ENCODE measurements around the gene POU2AF2.
"Not testable (repeated sequence)": the region's sequence is repeated elsewhere in the genome, so short reads cannot be mapped to it uniquely, and the experiment has no call there.

POU2AF2 gene, protein sequence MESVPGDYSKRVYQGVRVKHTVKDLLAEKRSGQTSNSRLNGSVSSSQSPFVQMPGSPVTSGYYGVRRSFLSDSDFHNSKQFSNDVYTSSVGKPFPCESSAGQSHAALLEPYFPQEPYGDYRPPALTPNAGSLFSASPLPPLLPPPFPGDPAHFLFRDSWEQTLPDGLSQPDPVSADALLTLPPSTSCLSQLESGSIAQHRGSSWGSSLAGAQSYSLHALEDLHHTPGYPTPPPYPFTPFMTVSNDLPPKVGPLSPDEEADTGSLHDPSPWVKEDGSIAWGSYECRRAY

GRCh38 chr11:111245425-111245824 is at the start of gene POU2AF2:
Gene POU2AF2, plus strand, starts transcription at chr11:111245725. Its CDS starts 129 bp downstream, at chr11:111245854.
- DNase-seq (ENCODE audit: low spot score), result no peak

DNA sequence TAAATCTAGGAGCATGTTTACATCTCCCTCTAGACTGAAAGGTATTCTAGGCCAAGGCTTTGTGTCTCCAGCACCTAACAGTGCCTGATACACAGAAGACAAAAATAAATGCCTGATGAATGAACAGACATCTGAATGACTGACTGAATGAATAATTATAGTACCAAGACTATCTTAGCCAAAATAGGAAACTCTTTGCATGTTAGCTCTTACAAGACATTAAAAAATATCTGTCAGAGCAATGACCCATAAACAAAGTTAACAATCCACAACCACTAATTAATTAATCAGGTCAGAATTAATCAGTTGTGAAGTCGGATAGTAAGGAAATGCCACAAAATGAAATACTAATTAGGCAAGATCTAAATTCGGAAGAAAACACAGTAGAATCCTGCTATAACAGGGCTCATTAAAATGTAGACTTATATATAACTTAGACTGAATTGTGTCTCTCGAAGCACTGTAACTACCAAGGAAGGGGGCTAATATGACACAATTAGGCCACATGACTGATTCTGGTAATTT is 45.5 kb upstream of the POU2AF2 start:
- no peak for DNase-seq (ENCODE audit: low spot score)

DNA sequence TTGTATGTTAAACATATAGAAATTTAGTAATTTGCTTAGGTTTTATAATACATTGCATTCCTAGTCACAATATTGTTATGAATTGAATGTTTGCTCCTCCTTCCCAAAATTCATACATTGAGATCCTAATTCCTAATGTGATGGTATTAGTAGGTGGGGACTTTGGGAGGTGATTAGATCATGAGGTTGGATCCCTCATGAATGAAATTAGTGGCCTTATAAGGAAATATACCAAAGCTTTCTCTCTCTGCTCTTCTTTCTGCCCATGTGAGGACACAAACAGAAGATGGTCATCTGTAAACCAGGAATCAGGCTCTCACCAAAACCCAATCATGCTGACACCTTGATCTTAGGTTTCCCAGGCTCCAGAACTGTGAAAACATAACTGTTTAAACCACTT is 41.3 kb upstream of the POU2AF2 start:
- DNase-seq (ENCODE audit: low spot score), result no peak

GRCh38 chr11:111205632-111206385 is 39.7 kb upstream of the POU2AF2 start:
- no peak for DNase-seq (ENCODE audit: low spot score)

- no peak for DNase-seq (ENCODE audit: low spot score)
Observed at GRCh38 chr11:111206472-111206871, 39.1 kb upstream of the POU2AF2 start.

DNA sequence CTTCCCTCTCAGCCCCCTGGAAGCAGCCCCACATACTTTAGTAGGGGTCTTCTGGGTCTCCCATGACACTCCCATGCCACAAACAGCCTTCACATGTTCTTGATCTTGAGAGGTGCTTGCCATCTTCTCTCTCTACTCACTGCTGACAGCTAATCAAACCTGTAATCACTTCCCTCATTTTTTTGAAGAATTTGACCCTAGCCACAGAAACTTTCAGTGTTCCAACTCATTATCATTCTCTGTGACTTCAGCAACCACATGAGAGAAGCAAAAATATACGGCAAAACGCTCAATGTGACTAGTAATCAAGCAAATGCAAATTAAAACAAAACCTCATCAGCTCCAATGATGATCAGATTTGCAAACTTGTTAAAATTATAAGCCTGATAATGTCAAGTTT is 38.3 kb upstream of the POU2AF2 start:
- no peak for DNase-seq (ENCODE audit: low spot score)

DNA sequence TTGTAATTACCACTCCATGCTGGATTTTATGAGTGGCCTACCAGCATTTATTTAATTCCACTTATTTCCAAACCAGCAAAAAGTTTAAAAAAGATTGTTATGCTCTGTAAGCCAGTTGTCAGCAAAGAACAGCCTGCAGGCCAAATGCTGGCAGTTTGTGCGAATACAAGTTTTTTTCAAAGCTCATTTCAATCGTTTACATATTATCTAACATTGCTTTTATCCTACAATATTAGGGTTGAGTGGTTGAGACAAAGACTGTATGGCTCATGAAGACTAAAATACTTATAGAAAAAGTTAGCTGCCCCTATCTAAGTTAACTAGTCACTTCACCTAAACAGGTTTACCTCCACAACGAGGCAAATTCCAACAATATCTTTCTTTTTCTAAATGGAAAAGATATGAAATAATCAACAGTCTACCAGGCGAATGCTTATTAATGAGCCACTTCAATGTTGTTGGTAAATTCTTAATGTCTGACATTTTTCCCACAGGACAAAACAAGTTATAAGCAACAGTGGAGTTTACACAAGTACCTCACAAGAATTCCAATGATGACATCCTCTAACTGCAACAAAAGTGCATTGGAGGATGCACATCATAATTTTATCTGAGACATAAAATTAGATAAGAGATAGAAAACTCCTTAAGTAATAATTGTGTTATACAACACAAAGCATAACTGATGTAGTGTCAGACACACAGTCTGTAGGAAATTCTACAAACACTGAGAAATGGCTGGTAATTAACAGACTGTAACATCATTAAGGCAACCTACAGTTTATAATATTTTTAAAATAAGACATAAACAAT is 35.8 kb upstream of the POU2AF2 start:
- no peak for DNase-seq (ENCODE audit: low spot score)

GRCh38 chr11:111213256-111213655 is 32.3 kb upstream of the POU2AF2 start:
- no peak for DNase-seq (ENCODE audit: low spot score)

DNA sequence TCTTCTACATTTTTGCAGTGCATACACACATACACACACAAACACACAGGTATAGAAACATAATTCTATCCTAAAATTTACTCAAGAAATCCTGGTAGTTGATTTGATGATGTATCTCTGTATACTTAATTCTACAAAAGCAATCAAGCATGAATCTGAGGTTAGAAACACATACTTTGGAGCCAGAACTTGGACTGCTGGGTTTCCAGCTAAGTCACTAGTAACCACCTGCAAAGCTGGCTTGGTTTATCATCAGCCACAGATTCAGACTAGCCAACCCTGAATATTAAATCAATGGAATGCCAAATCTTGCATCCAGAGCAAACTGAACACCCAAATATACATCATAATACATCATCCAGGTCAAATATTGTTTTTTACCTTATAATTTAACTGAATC is 24.8 kb upstream of the POU2AF2 start:
- no peak for DNase-seq (ENCODE audit: low spot score)

DNA sequence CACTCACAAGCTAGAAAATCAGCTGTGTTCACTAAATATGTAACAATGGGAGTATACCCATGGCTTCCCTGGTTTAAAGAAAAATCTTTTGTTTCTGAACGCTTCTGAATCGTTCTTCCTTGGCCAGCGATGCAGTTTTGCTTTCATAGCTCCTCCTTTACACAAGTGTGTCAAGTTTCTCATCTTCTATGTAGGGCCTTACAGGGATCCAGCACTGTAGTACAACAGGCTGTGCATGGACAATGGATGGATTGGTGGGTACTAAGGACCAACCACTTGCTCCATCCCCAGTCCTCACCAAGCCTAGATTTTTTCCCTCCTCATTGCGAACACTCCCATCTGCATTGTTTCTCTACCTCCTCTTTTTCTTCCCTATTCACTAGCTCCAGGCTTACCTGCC is 24.3 kb upstream of the POU2AF2 start:
- no peak for DNase-seq (ENCODE audit: low spot score)

GRCh38 chr11:111221936-111222335 is 23.6 kb upstream of the POU2AF2 start:
- DNase-seq (ENCODE audit: low spot score), result not testable (repeated sequence)

- DNase-seq (ENCODE audit: low spot score), result not testable (repeated sequence)
Observed at GRCh38 chr11:111222821-111223455, 22.6 kb upstream of the POU2AF2 start.

- no peak for DNase-seq (ENCODE audit: low spot score)
Observed at GRCh38 chr11:111225881-111226280, 19.6 kb upstream of the POU2AF2 start.

- no peak for DNase-seq (ENCODE audit: low spot score)
Observed at GRCh38 chr11:111229604-111230003, 15.9 kb upstream of the POU2AF2 start.

DNA sequence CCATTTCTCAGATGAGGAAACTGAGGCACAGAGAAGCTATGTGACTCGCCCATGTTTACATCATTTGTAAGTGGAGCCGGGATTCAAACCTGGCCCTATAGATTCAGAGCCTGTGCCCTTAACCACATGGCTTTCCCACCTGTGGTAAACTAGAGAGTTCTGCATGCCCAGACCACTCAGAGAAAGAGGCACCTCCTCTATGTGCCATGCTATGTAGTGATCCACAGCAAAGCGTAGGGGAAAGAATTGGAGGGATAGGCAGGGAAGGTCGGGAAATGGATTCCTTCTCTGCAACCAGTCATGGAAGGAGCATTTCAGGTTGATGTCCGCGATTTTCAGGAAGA is 15.4 kb upstream of the POU2AF2 start:
- DNase-seq (ENCODE audit: low spot score), result no peak

- no peak for DNase-seq (ENCODE audit: low spot score)
Observed at GRCh38 chr11:111231836-111232235, 13.7 kb upstream of the POU2AF2 start.

- no peak for DNase-seq (ENCODE audit: low spot score)
Observed at GRCh38 chr11:111236383-111236782, 9.1 kb upstream of the POU2AF2 start.

GRCh38 chr11:111237926-111238325 is 7.6 kb upstream of the POU2AF2 start:
- no peak for DNase-seq (ENCODE audit: low spot score)

DNA sequence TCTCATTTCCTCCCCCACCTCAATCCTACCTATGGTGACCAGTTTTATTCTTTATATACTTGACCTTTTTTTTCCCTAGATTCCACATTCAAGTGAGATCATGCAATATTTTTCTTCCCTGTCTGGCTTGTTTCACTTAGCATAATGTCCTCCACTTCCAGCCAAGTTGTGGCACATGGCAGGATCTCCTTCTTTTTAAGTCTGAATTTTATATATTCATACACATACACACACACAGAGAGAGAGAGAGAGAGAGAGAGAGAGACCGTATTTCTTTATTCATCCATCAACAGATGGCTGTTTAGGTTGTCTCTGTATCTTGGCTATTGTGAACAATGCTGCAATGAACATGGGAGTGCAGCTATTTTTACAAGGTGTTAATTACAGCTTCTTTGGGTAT is 1.4 kb downstream of the POU2AF2 start:
- DNase-seq (ENCODE audit: low spot score), result no peak

- no peak for DNase-seq (ENCODE audit: low spot score)
Observed at GRCh38 chr11:111250936-111251335, 5.4 kb downstream of the POU2AF2 start.

GRCh38 chr11:111253131-111253530 is 7.6 kb downstream of the POU2AF2 start:
- no peak for DNase-seq (ENCODE audit: low spot score)

- DNase-seq (ENCODE audit: low spot score), result no peak
Observed at GRCh38 chr11:111253630-111254029, 8.1 kb downstream of the POU2AF2 start.

Measured in HuH-7 (cell line).